ENCODE measurements around the gene ROR1.

GRCh38 chr1:64046243-64046642 is 272.4 kb downstream of the ROR1 start:
- TF ChIP-seq, protein P1, sequence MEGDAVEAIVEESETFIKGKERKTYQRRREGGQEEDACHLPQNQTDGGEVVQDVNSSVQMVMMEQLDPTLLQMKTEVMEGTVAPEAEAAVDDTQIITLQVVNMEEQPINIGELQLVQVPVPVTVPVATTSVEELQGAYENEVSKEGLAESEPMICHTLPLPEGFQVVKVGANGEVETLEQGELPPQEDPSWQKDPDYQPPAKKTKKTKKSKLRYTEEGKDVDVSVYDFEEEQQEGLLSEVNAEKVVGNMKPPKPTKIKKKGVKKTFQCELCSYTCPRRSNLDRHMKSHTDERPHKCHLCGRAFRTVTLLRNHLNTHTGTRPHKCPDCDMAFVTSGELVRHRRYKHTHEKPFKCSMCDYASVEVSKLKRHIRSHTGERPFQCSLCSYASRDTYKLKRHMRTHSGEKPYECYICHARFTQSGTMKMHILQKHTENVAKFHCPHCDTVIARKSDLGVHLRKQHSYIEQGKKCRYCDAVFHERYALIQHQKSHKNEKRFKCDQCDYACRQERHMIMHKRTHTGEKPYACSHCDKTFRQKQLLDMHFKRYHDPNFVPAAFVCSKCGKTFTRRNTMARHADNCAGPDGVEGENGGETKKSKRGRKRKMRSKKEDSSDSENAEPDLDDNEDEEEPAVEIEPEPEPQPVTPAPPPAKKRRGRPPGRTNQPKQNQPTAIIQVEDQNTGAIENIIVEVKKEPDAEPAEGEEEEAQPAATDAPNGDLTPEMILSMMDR (conservative IDR thresholded peaks at IDR 0.05) = no peak
- no peak for TF ChIP-seq EZH2 (IDR thresholded peaks at IDR 0.05; ENCODE audit: low read depth)
